ENCODE data around the gene SMCO2.
A peak's percentile ranks its signal among the peaks of the same experiment; 100 is the strongest.

Gene SMCO2

GRCh38 chr12:27446436-27446835 is at the start of gene SMCO2:
Gene SMCO2 (plus strand): TSS chr12:27446736. CDS start chr12:27470632, 23,896 bp downstream.
- DNase-seq, result no peak

- no peak for DNase-seq
Measured at GRCh38 chr12:27398466-27398865, 48.1 kb upstream of the SMCO2 start.

- no peak for DNase-seq
Measured at GRCh38 chr12:27399074-27399473, 47.5 kb upstream of the SMCO2 start.

- DNase-seq, result no peak
Measured at GRCh38 chr12:27400856-27401354, 45.6 kb upstream of the SMCO2 start.

GRCh38 chr12:27412047-27412446 is 34.5 kb upstream of the SMCO2 start:
- DNase-seq, result no peak

GRCh38 chr12:27422697-27423096 is 23.8 kb upstream of the SMCO2 start:
- no peak for DNase-seq

- DNase-seq, result peak; percentile 51
Measured at GRCh38 chr12:27424631-27425230, 21.8 kb upstream of the SMCO2 start.

GRCh38 chr12:27425306-27425705 is 21.2 kb upstream of the SMCO2 start:
- DNase-seq, result no peak

- DNase-seq, result no peak
Measured at GRCh38 chr12:27426743-27427487, 19.6 kb upstream of the SMCO2 start.

- DNase-seq, result no peak
Measured at GRCh38 chr12:27427824-27428223, 18.7 kb upstream of the SMCO2 start.

- DNase-seq, result no peak
Measured at GRCh38 chr12:27428466-27428865, 18.1 kb upstream of the SMCO2 start.

GRCh38 chr12:27429606-27430005 is 16.9 kb upstream of the SMCO2 start:
- DNase-seq, result no peak

- no peak for DNase-seq
Measured at GRCh38 chr12:27431185-27431584, 15.4 kb upstream of the SMCO2 start.

- DNase-seq, result no peak
Measured at GRCh38 chr12:27434673-27435565, 11.6 kb upstream of the SMCO2 start.

GRCh38 chr12:27436029-27436428 is 10.5 kb upstream of the SMCO2 start:
- no peak for DNase-seq

- no peak for DNase-seq
Measured at GRCh38 chr12:27436768-27437167, 9.8 kb upstream of the SMCO2 start.

- no peak for DNase-seq
Measured at GRCh38 chr12:27437839-27438238, 8.7 kb upstream of the SMCO2 start.

GRCh38 chr12:27447761-27448160 is 1.2 kb downstream of the SMCO2 start:
- no peak for DNase-seq

GRCh38 chr12:27449026-27449425 is 2.5 kb downstream of the SMCO2 start:
- no peak for DNase-seq

GRCh38 chr12:27449893-27450534 is 3.5 kb downstream of the SMCO2 start:
- DNase-seq, result no peak

- no peak for DNase-seq
Measured at GRCh38 chr12:27451036-27451825, 4.7 kb downstream of the SMCO2 start.

- DNase-seq, result no peak
Measured at GRCh38 chr12:27453421-27453820, 6.9 kb downstream of the SMCO2 start.

Data from NCI-H1694 (cell line).